NCI-H146 treated with DMSO at 0.1 percent for 48 hours (cell line): ENCODE data around the gene LARP4B.
"Not testable (repeated sequence)": the region's sequence is repeated elsewhere in the genome, so short reads cannot be mapped to it uniquely, and the experiment has no call there.

Experiments used
- DNase-seq: peaks from one replicate; lab custom pipeline; 2025; ENCODE audit not compliant: unreplicated experiment; lab: John Stamatoyannopoulos, UW

Gene LARP4B

GRCh38 chr10:958856-959255, 27.4 kb upstream of the LARP4B start:
- DNase-seq: no peak

DNA sequence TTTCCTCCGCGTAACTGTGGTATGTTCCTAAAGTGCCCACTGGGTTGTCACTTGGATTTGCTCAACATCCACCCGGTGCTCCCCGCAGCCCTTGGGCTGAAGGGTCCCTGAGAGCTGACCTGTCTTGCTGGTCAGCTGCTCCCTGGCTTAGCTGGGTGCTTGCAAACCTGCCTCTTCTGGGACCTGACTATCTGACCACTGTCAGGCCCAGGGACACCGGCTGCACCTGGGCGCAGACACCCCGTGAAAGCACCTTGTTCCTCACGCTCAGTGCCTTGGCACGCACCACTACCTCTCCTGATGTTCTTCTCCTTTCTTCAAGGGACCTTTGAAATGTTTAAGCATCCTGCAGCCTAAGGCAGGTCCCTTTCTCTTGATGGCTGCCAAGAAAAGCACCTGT, 26.6 kb upstream of the LARP4B start:
- DNase-seq: no peak

- DNase-seq: no peak
These were observed 24.3 kb upstream of the LARP4B start for GRCh38 chr10:955820-956217.

GRCh38 chr10:955127-955819, 23.8 kb upstream of the LARP4B start:
- DNase-seq: no peak

- no peak for DNase-seq
These were observed 22.9 kb upstream of the LARP4B start for GRCh38 chr10:954396-954795.

DNA sequence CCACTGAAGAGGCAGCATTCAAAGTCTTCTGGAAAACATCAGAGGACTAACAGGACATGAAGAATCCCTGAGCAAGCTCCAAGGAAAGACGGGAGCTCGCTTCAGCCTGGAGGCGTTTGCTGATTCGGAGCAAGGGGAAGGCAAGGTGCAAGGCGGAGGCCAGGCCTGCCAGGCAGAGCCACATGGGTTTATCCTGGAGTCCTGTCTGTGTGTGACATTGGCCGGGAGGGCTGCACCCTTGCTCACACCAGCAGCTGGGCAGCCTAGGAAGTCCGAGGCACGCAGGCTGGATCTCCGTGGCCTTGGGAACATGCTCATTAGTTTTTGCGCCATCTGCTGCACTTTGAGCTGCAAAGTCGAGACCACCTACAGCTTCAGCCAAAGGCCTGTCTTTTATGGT, 22.3 kb upstream of the LARP4B start:
- no peak for DNase-seq

GRCh38 chr10:949446-949845, 17.9 kb upstream of the LARP4B start:
- DNase-seq: no peak

DNA sequence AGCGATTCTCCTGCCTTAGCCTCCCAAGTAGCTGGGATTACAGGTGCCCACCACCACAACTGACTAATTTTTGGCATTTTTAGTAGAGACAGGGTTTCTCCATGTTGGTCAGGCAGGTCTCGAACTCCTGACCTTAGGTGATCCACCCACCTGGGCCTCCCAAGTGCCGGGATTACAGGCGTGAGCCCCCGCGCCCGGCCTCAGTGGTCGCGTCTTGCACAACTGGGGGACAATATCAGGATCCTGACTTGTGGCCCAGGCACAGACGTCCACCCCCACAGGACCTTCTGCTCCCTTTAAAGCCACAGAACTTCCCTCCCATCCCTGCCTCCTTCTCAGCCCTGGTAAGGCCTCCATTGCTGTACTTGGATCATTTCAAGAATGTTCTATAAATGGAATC, 16.8 kb upstream of the LARP4B start:
- no peak for DNase-seq

DNA sequence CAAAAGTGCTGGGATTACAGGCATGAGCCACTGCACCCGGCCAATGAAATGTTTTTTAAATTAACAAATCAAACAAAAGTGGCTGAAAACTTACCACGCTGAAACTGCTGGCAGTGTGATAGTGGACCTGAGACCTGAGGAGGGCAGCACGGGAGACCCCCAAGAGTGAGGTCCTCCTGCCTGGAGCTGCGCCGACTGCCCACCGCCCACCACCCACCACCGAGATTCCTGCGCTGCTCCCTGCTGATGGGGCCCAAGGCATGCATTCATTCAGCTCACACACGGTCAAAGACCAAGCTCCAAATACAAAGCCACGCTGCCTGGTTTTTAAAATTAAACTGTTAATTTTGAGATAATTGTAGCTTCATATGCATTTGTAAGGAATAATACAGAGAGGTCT, 16.4 kb upstream of the LARP4B start:
- DNase-seq: no peak

GRCh38 chr10:947051-947450, 15.5 kb upstream of the LARP4B start:
- no peak for DNase-seq

- DNase-seq: no peak
These were observed 14.3 kb upstream of the LARP4B start for GRCh38 chr10:945778-946177.

- DNase-seq: no peak
These were observed 12.7 kb upstream of the LARP4B start for GRCh38 chr10:944034-944831.

DNA sequence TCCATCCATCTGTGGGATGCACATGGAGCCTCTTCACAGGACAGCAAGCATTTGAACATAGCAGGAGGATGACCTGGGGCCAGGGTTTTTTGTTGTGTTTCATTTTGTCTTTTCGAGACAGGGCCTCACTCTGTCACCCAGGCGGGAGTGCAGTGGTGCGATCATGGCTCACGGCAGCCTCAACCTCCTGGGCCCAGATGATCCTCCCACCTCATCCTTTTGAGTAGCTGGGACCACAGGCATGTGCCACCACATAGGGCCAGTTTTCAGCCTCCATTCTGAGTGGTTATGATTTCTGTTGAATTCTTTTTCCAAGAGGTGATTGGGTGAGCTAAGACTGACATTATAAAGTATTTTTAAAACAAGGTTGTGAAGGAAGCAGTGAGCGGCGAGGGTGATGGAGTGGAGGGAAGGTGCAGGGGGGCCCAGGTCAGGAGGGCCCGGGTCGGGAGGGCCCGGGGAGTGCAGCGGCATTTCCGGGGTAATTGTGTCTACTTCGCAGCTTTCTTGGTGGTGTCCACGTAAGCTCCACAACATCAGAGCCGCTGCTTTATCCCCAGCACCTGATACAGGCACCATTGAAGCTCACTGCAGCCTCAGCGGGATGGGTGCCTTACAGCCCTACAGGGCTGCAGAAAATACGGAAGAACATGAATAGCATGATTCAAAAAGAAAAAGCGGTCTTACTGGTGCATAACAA, 12.0 kb upstream of the LARP4B start:
- DNase-seq: no peak

- DNase-seq: no peak
These were observed 7.6 kb upstream of the LARP4B start for GRCh38 chr10:938941-939678.

DNA sequence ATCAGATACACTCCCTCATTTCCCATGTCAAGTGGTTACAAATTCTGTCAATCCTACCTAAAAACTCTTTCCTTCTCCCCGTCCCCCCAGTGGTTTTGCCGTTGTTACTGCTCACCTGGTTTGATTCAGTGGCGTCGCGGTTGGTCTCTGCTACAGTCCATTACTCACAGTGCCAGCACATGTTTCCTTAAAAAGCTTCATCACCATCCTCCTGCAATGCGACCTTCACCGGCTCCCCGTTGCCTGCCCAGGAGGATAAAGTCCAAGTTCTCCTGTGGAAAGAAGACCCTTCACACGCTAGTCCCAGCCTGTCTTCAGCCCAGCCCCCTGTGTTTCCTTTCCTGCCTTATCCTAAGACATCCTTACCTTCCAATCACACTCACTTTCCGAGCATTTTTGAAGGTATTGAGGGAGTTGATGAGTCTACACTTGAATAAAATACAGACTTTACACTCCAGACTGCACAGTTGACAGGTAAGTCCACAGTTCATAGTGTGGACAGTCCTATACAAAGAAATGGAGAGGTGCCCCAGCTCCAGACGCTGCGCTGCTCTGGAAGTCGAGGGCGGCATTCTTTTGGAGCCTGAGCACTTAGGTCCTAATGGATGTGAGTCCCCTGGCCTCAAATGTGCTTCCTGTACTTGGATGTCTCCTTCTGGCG, 3.4 kb upstream of the LARP4B start:
- DNase-seq: no peak

GRCh38 chr10:934165-934564, 2.7 kb upstream of the LARP4B start:
- DNase-seq: not testable (repeated sequence)

GRCh38 chr10:932589-932988, 1.1 kb upstream of the LARP4B start:
- no peak for DNase-seq

DNA sequence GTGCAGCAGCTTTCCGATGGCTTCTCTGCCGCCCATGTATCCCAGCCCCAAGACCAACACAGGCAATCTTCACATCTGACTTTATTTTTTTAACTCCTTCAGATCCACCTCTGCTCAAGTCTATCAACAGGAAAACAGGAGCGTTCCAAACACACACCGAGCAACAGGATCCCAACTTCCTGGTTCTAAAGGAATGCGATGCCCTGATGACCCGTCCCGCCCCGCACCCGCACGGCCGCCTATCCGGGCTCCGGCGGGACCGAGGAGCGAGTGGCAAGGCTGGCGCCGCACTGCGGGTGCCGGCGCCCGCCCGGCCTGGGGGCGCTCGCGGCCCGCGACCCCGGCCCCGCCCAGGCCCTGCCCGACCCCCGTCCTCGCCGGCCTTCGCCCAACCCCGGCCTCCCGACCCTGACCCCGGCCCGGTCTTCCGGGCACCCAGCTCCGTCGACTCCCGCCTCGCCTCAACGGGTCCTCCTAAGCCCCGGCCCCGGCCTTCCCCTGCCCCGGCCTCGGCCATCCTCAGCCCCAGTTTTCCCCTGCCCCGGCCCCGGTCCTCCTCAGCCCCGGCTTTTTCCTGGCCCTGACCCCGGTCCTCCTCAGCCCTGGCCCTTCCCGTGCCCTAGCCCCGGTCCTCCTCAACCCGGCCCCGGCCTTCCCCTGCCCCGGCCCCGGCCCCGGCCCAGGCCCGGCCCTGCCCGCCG, 730 bp downstream of the LARP4B start:
- DNase-seq: no peak

DNA sequence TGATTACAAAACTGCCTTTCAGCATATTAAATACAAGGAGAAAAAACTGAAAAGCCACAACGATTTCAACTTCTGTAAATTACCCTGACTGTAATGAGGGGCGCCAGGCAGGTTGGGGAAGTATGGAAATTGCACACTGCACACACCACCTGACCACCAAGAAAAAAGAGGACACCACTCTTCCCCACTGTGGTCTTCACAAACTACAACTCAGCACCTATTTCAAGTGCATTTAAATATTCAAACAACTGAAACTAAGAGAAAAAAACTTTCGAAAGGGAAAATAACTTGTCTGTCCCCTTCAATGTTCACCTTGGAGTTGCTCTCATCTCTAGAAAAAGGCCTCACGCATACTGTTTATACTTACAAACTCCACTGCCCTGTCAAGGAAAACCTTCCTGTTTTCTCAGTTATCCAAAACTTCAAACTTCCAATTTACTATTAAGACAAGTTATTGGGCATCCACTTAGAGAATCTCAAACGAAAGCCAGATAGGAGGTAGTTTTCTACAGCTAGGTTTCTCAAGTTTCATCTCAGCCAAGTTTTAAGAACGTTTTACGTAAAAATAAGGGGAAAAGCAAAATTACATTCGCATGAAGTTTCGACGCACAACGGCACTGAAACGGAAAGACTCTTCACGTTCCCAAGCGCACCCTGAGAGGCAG, 1.4 kb downstream of the LARP4B start:
- DNase-seq: no peak

DNA sequence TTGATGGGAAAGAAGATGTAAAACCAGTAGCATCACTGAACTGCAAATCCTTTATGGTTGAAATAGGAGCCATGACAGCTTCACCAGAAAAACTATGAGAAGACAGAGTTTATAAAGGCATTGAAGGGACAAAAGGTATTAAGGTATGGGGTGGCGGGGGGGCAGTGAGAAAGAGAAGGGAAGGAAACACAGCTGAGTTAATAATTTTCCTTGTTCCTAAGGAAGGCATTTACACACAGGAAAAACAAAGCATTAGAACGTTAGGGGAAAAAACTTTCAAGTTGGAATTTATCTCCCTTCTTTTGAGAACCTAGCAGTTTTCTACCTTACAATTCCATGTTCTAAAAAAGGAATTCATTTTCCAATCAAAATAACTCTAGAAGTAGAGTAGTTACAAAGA, 4.4 kb downstream of the LARP4B start:
- DNase-seq: no peak
